H1 (cell line): Measurements from ENCODE around the gene EPB41L1. TPM values are rescaled to one million over a fixed set of nuclear protein-coding genes. Genes with fewer than 3 reads are reported as not detected.

Experiments used
- CTCF ChIA-PET: fragments of 300-600 bp; sonication (Branson Sonifier 250); formaldehyde crosslinking; loops from one replicate; lab custom pipeline; 2021; ENCODE audit not compliant: partially characterized antibody; lab: Charles Lee
- POLR2A ChIA-PET: fragments of 300-600 bp; sonication (Branson Sonifier 250); formaldehyde crosslinking; loops from one replicate; lab custom pipeline; 2021; ENCODE audit warnings: inconsistent platforms; ENCODE audit not compliant: partially characterized antibody; lab: Charles Lee
- DNase-seq, 2 experiments: peaks; one replicate each; pipeline versions ENCODE4 v3.0.0 to v3.0.0-alpha.2; 2010 to 2022; ENCODE audit warnings: low spot score in 2 of 2, low read depth in 1 of 2, mixed read lengths in 1 of 2
- FAIRE-seq: peaks from 2 replicates; lab custom pipeline; 2011; peaks lifted over from hg19 to GRCh38; lab: Jason Lieb, UNC
- H2AFZ ChIP-seq: 2 replicates; pipeline ENCODE4 v1.8.1; 2012; ENCODE audit warnings: low read length, inconsistent platforms
- H2AK5ac ChIP-seq: 2 replicates; pipeline ENCODE4 v1.6.1; 2013; ENCODE audit warnings: low read depth, low read length
- H2BK120ac ChIP-seq: replicated peaks from 2 replicates; pipeline ENCODE3; 2013; ENCODE audit warnings: low read depth, low read length, inconsistent platforms
- H2BK12ac ChIP-seq: 2 replicates; pipeline ENCODE4 v1.6.1; 2013; ENCODE audit warnings: low read depth, low read length
- H2BK15ac ChIP-seq: 2 replicates; pipeline ENCODE4 v1.6.1; 2013; ENCODE audit warnings: low read length
- H2BK20ac ChIP-seq: 2 replicates; pipeline ENCODE4 v1.6.1; 2013; ENCODE audit warnings: low read length
- H2BK5ac ChIP-seq: 2 replicates; pipeline ENCODE4 v1.6.1; 2013; ENCODE audit warnings: low read depth, low read length
- H3K14ac ChIP-seq: 2 replicates; pipeline ENCODE4 v1.6.1; 2013; ENCODE audit warnings: inconsistent platforms; ENCODE audit not compliant: insufficient read length
- H3K18ac ChIP-seq: 2 replicates; pipeline ENCODE4 v1.6.1; 2013; ENCODE audit warnings: low read length; ENCODE audit errors: extremely low read depth
- H3K23ac ChIP-seq: 2 replicates; pipeline ENCODE4 v1.6.1; 2013; ENCODE audit warnings: inconsistent platforms; ENCODE audit not compliant: insufficient read length
- H3K23me2 ChIP-seq: 2 replicates; pipeline ENCODE4 v1.6.1; 2013; ENCODE audit warnings: low read depth, low read length
- H3K27ac ChIP-seq: 2 replicates; pipeline ENCODE4 v1.6.1; 2011; ENCODE audit warnings: low read depth, low read length, inconsistent platforms
- H3K27me3 ChIP-seq, 4 experiments: replicated peaks in 1 of 4; 1 replicate in 1 of 4; 2 replicates in 3 of 4; pipeline versions ENCODE4 v1.6.1 to v1.8.1; 2011 to 2013; ENCODE audit warnings: low read length in 3 of 4, mild to moderate bottlenecking in 3 of 4, inconsistent platforms in 2 of 4, mixed read lengths in 2 of 4, moderate library complexity in 1 of 4; ENCODE audit not compliant: control insufficient read depth in 3 of 4, insufficient read depth in 3 of 4; ENCODE audit errors: extremely low read depth in 1 of 4
- H3K36me3 ChIP-seq, 4 experiments: 2 replicates each; pipeline versions ENCODE4 v1.6.1 to v1.8.1; 2011 to 2013; ENCODE audit warnings: mild to moderate bottlenecking in 4 of 4, low read length in 3 of 4, moderate library complexity in 2 of 4, control low read depth in 1 of 4, inconsistent platforms in 1 of 4; ENCODE audit not compliant: insufficient read depth in 4 of 4, control insufficient read depth in 2 of 4
- H3K4ac ChIP-seq: replicated peaks from 2 replicates; pipeline ENCODE3; 2013; ENCODE audit warnings: low read length, low read depth, mixed read lengths, inconsistent platforms; ENCODE audit not compliant: insufficient read length
- H3K4me1 ChIP-seq, 4 experiments: replicated peaks in 1 of 4; 1 replicate in 1 of 4; 2 replicates in 3 of 4; pipeline versions ENCODE4 v1.6.1 to v1.8.1; 2011 to 2013; ENCODE audit warnings: low read length in 3 of 4, inconsistent platforms in 2 of 4, mixed read lengths in 1 of 4; ENCODE audit not compliant: insufficient read depth in 4 of 4, control insufficient read depth in 3 of 4
- H3K4me2 ChIP-seq, 2 experiments: 2 replicates each; pipeline versions ENCODE4 v1.6.1 to v1.8.1; 2011 to 2013; ENCODE audit warnings: low read depth in 2 of 2, low read length in 2 of 2, control low read depth in 1 of 2, inconsistent platforms in 1 of 2, mild to moderate bottlenecking in 1 of 2; ENCODE audit not compliant: insufficient read depth in 1 of 2
- H3K4me3 ChIP-seq, 4 experiments: fragments of 200-600, 300-600 bp in 1 of 4; sonication (generic), shearing (Covaris generic), sonication (Bioruptor Twin) in 1 of 4; 2 replicates each; pipeline versions ENCODE4 v1.5.1 to v1.8.1; 2011 to 2016; ENCODE audit warnings: low read length in 4 of 4, low read depth in 3 of 4, control low read depth in 2 of 4, inconsistent platforms in 2 of 4, mild to moderate bottlenecking in 2 of 4, mixed read lengths in 1 of 4, moderate library complexity in 1 of 4; ENCODE audit not compliant: insufficient read depth in 2 of 4; ENCODE audit errors: extremely low read depth in 1 of 4
- H3K56ac ChIP-seq: replicated peaks from 2 replicates; pipeline ENCODE3; 2013; ENCODE audit warnings: low read depth, mild to moderate bottlenecking, mixed read lengths, low read length, inconsistent platforms; ENCODE audit not compliant: insufficient read length
- H3K79me1 ChIP-seq: 2 replicates; pipeline ENCODE4 v1.6.1; 2013; ENCODE audit warnings: low read depth, low read length, control low read depth
- H3K79me2 ChIP-seq, 2 experiments: 2 replicates each; pipeline versions ENCODE4 v1.6.1 to v1.8.1; 2012 to 2013; ENCODE audit warnings: low read length in 2 of 2, mild to moderate bottlenecking in 2 of 2, inconsistent platforms in 1 of 2; ENCODE audit not compliant: insufficient read depth in 2 of 2, control insufficient read depth in 1 of 2
- H3K9ac ChIP-seq, 4 experiments: replicated peaks in 1 of 4; 1 replicate in 1 of 4; 2 replicates in 3 of 4; pipeline versions ENCODE4 v1.6.1 to v1.8.1; 2011 to 2013; ENCODE audit warnings: low read depth in 3 of 4, low read length in 3 of 4, control low read depth in 2 of 4, mild to moderate bottlenecking in 2 of 4, moderate library complexity in 2 of 4, inconsistent platforms in 1 of 4; ENCODE audit errors: extremely low read depth in 1 of 4
- H3K9me3 ChIP-seq, 2 experiments: 2 replicates each; pipeline versions ENCODE4 v1.6.1 to v1.8.1; 2012 to 2013; ENCODE audit warnings: mild to moderate bottlenecking in 2 of 2, moderate library complexity in 2 of 2, control low read depth in 1 of 2, inconsistent platforms in 1 of 2, low read depth in 1 of 2, low read length in 1 of 2, mixed read lengths in 1 of 2; ENCODE audit not compliant: insufficient read depth in 2 of 2
- H4K20me1 ChIP-seq, 2 experiments: replicated peaks in 1 of 2; 2 replicates each; pipeline versions ENCODE3 to v1.8.1; 2011 to 2013; ENCODE audit warnings: inconsistent platforms in 2 of 2, low read length in 2 of 2, mild to moderate bottlenecking in 1 of 2; ENCODE audit not compliant: insufficient read depth in 2 of 2, control insufficient read depth in 1 of 2
- H4K5ac ChIP-seq: 2 replicates; pipeline ENCODE4 v1.6.1; 2013; ENCODE audit warnings: low read length, low read depth, mixed read lengths, inconsistent platforms; ENCODE audit not compliant: insufficient read length
- H4K8ac ChIP-seq: 2 replicates; pipeline ENCODE4 v1.8.0; 2013; ENCODE audit warnings: mild to moderate bottlenecking, moderate library complexity, low read length, inconsistent platforms; ENCODE audit not compliant: insufficient read depth; ENCODE audit errors: extremely low read depth
- H4K91ac ChIP-seq: replicated peaks from 2 replicates; pipeline ENCODE3; 2013; ENCODE audit warnings: low read length, mixed read lengths, inconsistent platforms; ENCODE audit not compliant: insufficient read length
- ATF2 ChIP-seq: IDR thresholded peaks from 2 replicates; pipeline ENCODE4 v1.6.1; 2012; ENCODE audit warnings: low read length, inconsistent platforms
- BRCA1 ChIP-seq: IDR thresholded peaks from 2 replicates; pipeline ENCODE4 v1.6.1; 2012; ENCODE audit warnings: low read depth, low read length, improper control_type of control experiment
- CEBPB ChIP-seq: IDR thresholded peaks from 2 replicates; pipeline ENCODE4 v1.6.1; 2012; ENCODE audit warnings: low read depth, low read length
- CTBP2 ChIP-seq: IDR thresholded peaks from 2 replicates; pipeline ENCODE4 v1.7.0; 2011; ENCODE audit warnings: borderline replicate concordance, mild to moderate bottlenecking, moderate library complexity, mixed read lengths, low read length; ENCODE audit not compliant: insufficient read depth, insufficient read length
- JUND ChIP-seq: IDR thresholded peaks from 2 replicates; pipeline ENCODE4 v1.6.1; 2011; ENCODE audit warnings: mild to moderate bottlenecking, improper control_type of control experiment, low read length
- KDM4A ChIP-seq: IDR thresholded peaks from one replicate; pipeline ENCODE4 v1.7.1; 2012; ENCODE audit warnings: low read depth, mild to moderate bottlenecking, moderate library complexity, low read length, inconsistent platforms; ENCODE audit not compliant: severe bottlenecking
- KDM5A ChIP-seq: fragments of 200-600 bp; IDR thresholded peaks from 2 replicates; pipeline ENCODE4 v1.7.1; 2012; ENCODE audit warnings: mild to moderate bottlenecking, low read length, inconsistent platforms, mixed read lengths
- NANOG ChIP-seq: IDR thresholded peaks from 2 replicates; pipeline ENCODE4 v1.6.1; 2011; ENCODE audit warnings: low read length, low read depth, mild to moderate bottlenecking, inconsistent platforms; ENCODE audit not compliant: insufficient read depth, poor library complexity, severe bottlenecking
- POU5F1 ChIP-seq: IDR thresholded peaks from 2 replicates; pipeline ENCODE4 v1.6.1; 2011; ENCODE audit warnings: low read depth, mild to moderate bottlenecking, low read length, moderate library complexity
- SAP30 ChIP-seq: fragments of 300-600 bp; sonication (generic); IDR thresholded peaks from 2 replicates; pipeline ENCODE4 v1.7.1; 2012; ENCODE audit warnings: low read length, moderate library complexity, mild to moderate bottlenecking, inconsistent platforms; ENCODE audit not compliant: insufficient read depth, insufficient replicate concordance
- SRF ChIP-seq: IDR thresholded peaks from 2 replicates; pipeline ENCODE4 v1.6.1; 2011; ENCODE audit warnings: mild to moderate bottlenecking, low read depth, low read length, moderate library complexity
- TBP ChIP-seq: IDR thresholded peaks from 2 replicates; pipeline ENCODE4 v1.6.1; 2011; ENCODE audit warnings: low read depth, low read length, improper control_type of control experiment
- WGBS, 2 experiments: shearing (Covaris generic) in 1 of 2; methylation state at CpG; one replicate each; pipeline versions ENCODE4 v1.1.6 to v1.1.7; 2013 to 2015; ENCODE audit warnings: low lambda C conversion rate in 2 of 2, mixed read lengths in 2 of 2, inconsistent platforms in 1 of 2, low coverage in 1 of 2, missing lambda C conversion rate in 1 of 2; ENCODE audit not compliant: insufficient replicate concordance in 2 of 2, insufficient coverage in 1 of 2, insufficient read length in 1 of 2; ENCODE audit errors: extremely low coverage in 1 of 2, missing lambda C conversion rate in 1 of 2; 5-methylcytosine and 5-hydroxymethylcytosine counted together
- polyA plus RNA-seq, 7 experiments: library from polyadenylated mRNA; depleted of rRNA in 3 of 7; stranded (reverse) in 5 of 7; unstranded in 2 of 7; fragments of >200 nt in 5 of 7; fragments of 200-250 nt in 2 of 7; gene quantifications; 1 replicate in 5 of 7; 2 replicates in 1 of 7; 4 replicates in 1 of 7; pipeline versions ENCODE4 v1.2.1 to v1.2.3, GENCODE V29; 2011 to 2013; ENCODE audit warnings: missing spikeins in 2 of 7, mixed read lengths in 2 of 7
- total RNA-seq: library from RNA; stranded (reverse); fragmentation: NEBNext Ultra II Directional; extraction: Animal tissue kit (Norgen Biotek cat#: 25700); gene quantifications from 2 replicates; pipeline ENCODE4 v1.2.1, GENCODE V29; 2021

EPB41L1 gene
- total and polyA plus RNA-seq, 2 of the 8 experiments (the other 6 are each of a cell fraction or from before 2014, with no cell fraction given) = 14.8 to 36.0 TPM

DNA sequence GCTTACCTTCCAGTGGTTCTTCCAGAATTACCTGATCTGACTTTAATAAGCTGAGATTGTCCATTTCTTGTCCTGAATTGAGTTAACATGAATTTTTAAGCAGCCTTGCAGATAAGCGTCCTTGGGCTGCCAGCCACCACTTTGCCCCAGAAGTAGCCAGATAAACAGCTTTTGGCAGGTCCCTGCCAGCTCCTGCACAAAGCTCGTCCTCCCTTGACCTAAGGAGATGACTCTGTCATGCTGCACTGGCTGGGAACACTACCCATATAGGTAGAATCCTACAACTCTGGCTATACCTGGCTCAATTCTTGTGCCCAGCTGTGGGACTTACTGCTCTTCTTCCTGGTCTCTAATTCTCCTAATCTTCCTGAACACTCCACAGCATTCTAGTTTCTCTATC, 42.1 kb downstream of the EPB41L1 start:
- Histone ChIP-seq H3K9ac (no peak overlapping the region), H3K9me3 (no peaks in the 10 kb centered on the region), H2BK5ac (no peak overlapping the region), H4K91ac (no peak overlapping the region), H2BK120ac (no peak overlapping the region), H4K8ac (no peak overlapping the region), H3K36me3 (no peaks in the 10 kb centered on the region; a peak in 1 of 8 replicates), H3K4me3 (no peak overlapping the region), H4K5ac (no peak overlapping the region), H3K4ac (no peak overlapping the region), H3K4me2 (no peak overlapping the region), H3K23ac (no peak overlapping the region), H3K56ac (no peak overlapping the region), H3K18ac (no peak overlapping the region), H2BK20ac (no peak overlapping the region), H3K27ac (no peak overlapping the region), H3K14ac (no peak overlapping the region), H3K4me1 (no peaks in the 10 kb centered on the region), H3K79me1 (no peaks in the 10 kb centered on the region), H3K79me2 (no peaks in the 10 kb centered on the region), H3K23me2 (no peaks in the 10 kb centered on the region), H2BK15ac (no peak overlapping the region), H2BK12ac (no peak overlapping the region), H4K20me1 (no peaks in the 10 kb centered on the region), H3K27me3 (no peaks in the 10 kb centered on the region), H2AFZ (no peak overlapping the region), H2AK5ac (no peak overlapping the region)
- no peak for FAIRE-seq
- no peak for DNase-seq
- 95% methylated on average over 2 of the region's 2 CpGs; no CpG with 5 or more reads in 1 of the 2 experiments for WGBS, 2 experiments
- POLR2A ChIA-PET = no interaction called here
- CTCF ChIA-PET = interaction anchor here (0.5 to 14.8 kb wide), 12 partner anchors 6 to 1990 kb away, joined by 3 to 151 read pairs (median 3); no protein-coding TSS in a partner anchor
- no peak for TF ChIP-seq CEBPB
- TF ChIP-seq SRF = no peak
- no peak for TF ChIP-seq TBP
- TF ChIP-seq KDM5A = no peak
- no peak for TF ChIP-seq NANOG
- no peak for TF ChIP-seq JUND
- no peak for TF ChIP-seq KDM4A
- no peak for TF ChIP-seq POU5F1
- no peak for TF ChIP-seq ATF2
- no peak for TF ChIP-seq SAP30
- no peak for TF ChIP-seq BRCA1
- no peak for TF ChIP-seq CTBP2
